Measurements from ENCODE around the gene ATP2C2.

The ATP2C2 gene

GRCh38 chr16:84513666-84514065 lies 145.3 kb downstream of the ATP2C2 start:
- DNase-seq (ENCODE audit: low spot score) = no peak
